Liver (tissue), 3 donors: ENCODE results near the gene MAP3K5.

Experiments used
- ATF3 ChIP-seq: IDR thresholded peaks from 2 replicates; pipeline ENCODE4 v1.6.1; 2016; ENCODE audit warnings: antibody characterized with exemption
- EGR1 ChIP-seq, 2 donors: IDR thresholded peaks; 2 replicates each; pipeline ENCODE4 v1.6.1; 2016 to 2018; ENCODE audit warnings: antibody characterized with exemption in 2 of 2, low read depth in 2 of 2
- HNF4G ChIP-seq: IDR thresholded peaks from 2 replicates; pipeline ENCODE4 v1.6.1; 2016; ENCODE audit warnings: antibody characterized with exemption
- NR2F2 ChIP-seq: IDR thresholded peaks from 2 replicates; pipeline ENCODE4 v1.6.1; 2016; ENCODE audit warnings: antibody characterized with exemption
- TAF1 ChIP-seq: conservative IDR thresholded peaks from 2 replicates; pipeline ENCODE4 v1.6.1; 2016; ENCODE audit warnings: antibody characterized with exemption, mild to moderate bottlenecking
- YY1 ChIP-seq: IDR thresholded peaks from 2 replicates; pipeline ENCODE4 v1.6.1; 2016; ENCODE audit warnings: antibody characterized with exemption, mild to moderate bottlenecking
- TF ChIP-seq, protein P1 (sequence below): fragments of 150-350 bp; IDR thresholded peaks from 2 replicates; pipeline ENCODE4 v1.5.1; 2017; ENCODE audit warnings: improper control_type of control experiment, low read depth, low read length; ENCODE audit not compliant: missing input control
- TF ChIP-seq, protein P2 (sequence below): IDR thresholded peaks from 2 replicates; pipeline ENCODE4 v1.6.1; 2016; ENCODE audit warnings: antibody characterized with exemption, mild to moderate bottlenecking
- TF ChIP-seq, protein P3 (sequence below): IDR thresholded peaks from 2 replicates; pipeline ENCODE4 v1.6.1; 2016; ENCODE audit warnings: antibody characterized with exemption
- TF ChIP-seq, protein P4 (sequence below): IDR thresholded peaks from 2 replicates; pipeline ENCODE4 v1.6.1; 2016; ENCODE audit warnings: antibody characterized with exemption
- donor health status: healthy.
- donor health status: healthy.

- TF ChIP-seq, protein P1, sequence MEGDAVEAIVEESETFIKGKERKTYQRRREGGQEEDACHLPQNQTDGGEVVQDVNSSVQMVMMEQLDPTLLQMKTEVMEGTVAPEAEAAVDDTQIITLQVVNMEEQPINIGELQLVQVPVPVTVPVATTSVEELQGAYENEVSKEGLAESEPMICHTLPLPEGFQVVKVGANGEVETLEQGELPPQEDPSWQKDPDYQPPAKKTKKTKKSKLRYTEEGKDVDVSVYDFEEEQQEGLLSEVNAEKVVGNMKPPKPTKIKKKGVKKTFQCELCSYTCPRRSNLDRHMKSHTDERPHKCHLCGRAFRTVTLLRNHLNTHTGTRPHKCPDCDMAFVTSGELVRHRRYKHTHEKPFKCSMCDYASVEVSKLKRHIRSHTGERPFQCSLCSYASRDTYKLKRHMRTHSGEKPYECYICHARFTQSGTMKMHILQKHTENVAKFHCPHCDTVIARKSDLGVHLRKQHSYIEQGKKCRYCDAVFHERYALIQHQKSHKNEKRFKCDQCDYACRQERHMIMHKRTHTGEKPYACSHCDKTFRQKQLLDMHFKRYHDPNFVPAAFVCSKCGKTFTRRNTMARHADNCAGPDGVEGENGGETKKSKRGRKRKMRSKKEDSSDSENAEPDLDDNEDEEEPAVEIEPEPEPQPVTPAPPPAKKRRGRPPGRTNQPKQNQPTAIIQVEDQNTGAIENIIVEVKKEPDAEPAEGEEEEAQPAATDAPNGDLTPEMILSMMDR = no peak
- TF ChIP-seq ATF3 (no peak), YY1 (no peak), NR2F2 (no peak), EGR1 (IDR thresholded peaks at IDR 0.05; ENCODE audit: low read depth in 2 of 2) (no peak), TAF1 (no peak), HNF4G (no peak)
- TF ChIP-seq, protein P2, sequence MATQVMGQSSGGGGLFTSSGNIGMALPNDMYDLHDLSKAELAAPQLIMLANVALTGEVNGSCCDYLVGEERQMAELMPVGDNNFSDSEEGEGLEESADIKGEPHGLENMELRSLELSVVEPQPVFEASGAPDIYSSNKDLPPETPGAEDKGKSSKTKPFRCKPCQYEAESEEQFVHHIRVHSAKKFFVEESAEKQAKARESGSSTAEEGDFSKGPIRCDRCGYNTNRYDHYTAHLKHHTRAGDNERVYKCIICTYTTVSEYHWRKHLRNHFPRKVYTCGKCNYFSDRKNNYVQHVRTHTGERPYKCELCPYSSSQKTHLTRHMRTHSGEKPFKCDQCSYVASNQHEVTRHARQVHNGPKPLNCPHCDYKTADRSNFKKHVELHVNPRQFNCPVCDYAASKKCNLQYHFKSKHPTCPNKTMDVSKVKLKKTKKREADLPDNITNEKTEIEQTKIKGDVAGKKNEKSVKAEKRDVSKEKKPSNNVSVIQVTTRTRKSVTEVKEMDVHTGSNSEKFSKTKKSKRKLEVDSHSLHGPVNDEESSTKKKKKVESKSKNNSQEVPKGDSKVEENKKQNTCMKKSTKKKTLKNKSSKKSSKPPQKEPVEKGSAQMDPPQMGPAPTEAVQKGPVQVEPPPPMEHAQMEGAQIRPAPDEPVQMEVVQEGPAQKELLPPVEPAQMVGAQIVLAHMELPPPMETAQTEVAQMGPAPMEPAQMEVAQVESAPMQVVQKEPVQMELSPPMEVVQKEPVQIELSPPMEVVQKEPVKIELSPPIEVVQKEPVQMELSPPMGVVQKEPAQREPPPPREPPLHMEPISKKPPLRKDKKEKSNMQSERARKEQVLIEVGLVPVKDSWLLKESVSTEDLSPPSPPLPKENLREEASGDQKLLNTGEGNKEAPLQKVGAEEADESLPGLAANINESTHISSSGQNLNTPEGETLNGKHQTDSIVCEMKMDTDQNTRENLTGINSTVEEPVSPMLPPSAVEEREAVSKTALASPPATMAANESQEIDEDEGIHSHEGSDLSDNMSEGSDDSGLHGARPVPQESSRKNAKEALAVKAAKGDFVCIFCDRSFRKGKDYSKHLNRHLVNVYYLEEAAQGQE = no peak
- TF ChIP-seq, protein P3, sequence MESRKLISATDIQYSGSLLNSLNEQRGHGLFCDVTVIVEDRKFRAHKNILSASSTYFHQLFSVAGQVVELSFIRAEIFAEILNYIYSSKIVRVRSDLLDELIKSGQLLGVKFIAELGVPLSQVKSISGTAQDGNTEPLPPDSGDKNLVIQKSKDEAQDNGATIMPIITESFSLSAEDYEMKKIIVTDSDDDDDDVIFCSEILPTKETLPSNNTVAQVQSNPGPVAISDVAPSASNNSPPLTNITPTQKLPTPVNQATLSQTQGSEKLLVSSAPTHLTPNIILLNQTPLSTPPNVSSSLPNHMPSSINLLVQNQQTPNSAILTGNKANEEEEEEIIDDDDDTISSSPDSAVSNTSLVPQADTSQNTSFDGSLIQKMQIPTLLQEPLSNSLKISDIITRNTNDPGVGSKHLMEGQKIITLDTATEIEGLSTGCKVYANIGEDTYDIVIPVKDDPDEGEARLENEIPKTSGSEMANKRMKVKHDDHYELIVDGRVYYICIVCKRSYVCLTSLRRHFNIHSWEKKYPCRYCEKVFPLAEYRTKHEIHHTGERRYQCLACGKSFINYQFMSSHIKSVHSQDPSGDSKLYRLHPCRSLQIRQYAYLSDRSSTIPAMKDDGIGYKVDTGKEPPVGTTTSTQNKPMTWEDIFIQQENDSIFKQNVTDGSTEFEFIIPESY = no peak
- TF ChIP-seq, protein P4, sequence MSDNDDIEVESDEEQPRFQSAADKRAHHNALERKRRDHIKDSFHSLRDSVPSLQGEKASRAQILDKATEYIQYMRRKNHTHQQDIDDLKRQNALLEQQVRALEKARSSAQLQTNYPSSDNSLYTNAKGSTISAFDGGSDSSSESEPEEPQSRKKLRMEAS = no peak
Observed at GRCh38 chr6:136701045-136701444, 91.2 kb downstream of the MAP3K5 start.
